GM06990 (cell line): ENCODE measurements around the gene MBNL2.

Experiments
- DNase-seq: peaks from one replicate; pipeline ENCODE4 v3.0.0-alpha.2; 2011; ENCODE audit not compliant: insufficient read length; ENCODE audit errors: extremely low read depth
- H3K27me3 ChIP-seq: replicated peaks from 2 replicates; pipeline ENCODE4 v1.6.0; 2011; ENCODE audit warnings: low read length; ENCODE audit not compliant: control insufficient read depth, insufficient read depth
- H3K36me3 ChIP-seq: 2 replicates; pipeline ENCODE4 v1.5.1; 2011; ENCODE audit warnings: low read length; ENCODE audit not compliant: control insufficient read depth, insufficient read depth
- H3K4me3 ChIP-seq: replicated peaks from 2 replicates; pipeline ENCODE4 v1.5.1; 2011; ENCODE audit warnings: low read depth, mild to moderate bottlenecking, control low read depth, low read length
- TF ChIP-seq, protein P1 (sequence below): IDR thresholded peaks from 2 replicates; pipeline ENCODE4 v1.5.1; 2011; ENCODE audit warnings: low read length, control low read depth, mild to moderate bottlenecking, inconsistent platforms; ENCODE audit not compliant: insufficient read depth, poor library complexity, severe bottlenecking

MBNL2 gene

DNA sequence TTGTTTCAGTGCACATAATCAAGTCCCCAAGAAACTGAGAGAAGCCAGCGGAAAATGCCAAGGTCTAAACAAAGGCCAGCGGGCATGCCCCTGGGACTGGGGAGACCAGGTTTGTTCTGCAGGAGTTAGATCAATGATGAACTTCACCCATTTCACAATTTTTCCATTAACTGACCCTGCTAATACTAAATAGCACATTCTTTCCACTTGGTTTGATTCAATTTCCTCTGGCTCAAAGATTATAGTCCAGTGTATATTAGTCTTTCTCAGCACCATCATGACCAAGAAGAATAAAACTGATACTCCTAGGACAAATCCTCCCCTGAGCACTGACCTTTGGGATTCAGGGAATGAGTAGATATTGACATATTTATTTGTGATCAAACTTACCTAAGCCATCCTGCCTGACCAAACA lies 66.4 kb downstream of the MBNL2 start:
- no peak for DNase-seq
- H3K27me3 ChIP-seq, result no peaks in the 10 kb centered on the region
- H3K36me3 ChIP-seq, result no peaks in the 10 kb centered on the region
- no peak overlapping the region for H3K4me3 ChIP-seq
- TF ChIP-seq, protein P1, sequence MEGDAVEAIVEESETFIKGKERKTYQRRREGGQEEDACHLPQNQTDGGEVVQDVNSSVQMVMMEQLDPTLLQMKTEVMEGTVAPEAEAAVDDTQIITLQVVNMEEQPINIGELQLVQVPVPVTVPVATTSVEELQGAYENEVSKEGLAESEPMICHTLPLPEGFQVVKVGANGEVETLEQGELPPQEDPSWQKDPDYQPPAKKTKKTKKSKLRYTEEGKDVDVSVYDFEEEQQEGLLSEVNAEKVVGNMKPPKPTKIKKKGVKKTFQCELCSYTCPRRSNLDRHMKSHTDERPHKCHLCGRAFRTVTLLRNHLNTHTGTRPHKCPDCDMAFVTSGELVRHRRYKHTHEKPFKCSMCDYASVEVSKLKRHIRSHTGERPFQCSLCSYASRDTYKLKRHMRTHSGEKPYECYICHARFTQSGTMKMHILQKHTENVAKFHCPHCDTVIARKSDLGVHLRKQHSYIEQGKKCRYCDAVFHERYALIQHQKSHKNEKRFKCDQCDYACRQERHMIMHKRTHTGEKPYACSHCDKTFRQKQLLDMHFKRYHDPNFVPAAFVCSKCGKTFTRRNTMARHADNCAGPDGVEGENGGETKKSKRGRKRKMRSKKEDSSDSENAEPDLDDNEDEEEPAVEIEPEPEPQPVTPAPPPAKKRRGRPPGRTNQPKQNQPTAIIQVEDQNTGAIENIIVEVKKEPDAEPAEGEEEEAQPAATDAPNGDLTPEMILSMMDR, result no peak

DNA sequence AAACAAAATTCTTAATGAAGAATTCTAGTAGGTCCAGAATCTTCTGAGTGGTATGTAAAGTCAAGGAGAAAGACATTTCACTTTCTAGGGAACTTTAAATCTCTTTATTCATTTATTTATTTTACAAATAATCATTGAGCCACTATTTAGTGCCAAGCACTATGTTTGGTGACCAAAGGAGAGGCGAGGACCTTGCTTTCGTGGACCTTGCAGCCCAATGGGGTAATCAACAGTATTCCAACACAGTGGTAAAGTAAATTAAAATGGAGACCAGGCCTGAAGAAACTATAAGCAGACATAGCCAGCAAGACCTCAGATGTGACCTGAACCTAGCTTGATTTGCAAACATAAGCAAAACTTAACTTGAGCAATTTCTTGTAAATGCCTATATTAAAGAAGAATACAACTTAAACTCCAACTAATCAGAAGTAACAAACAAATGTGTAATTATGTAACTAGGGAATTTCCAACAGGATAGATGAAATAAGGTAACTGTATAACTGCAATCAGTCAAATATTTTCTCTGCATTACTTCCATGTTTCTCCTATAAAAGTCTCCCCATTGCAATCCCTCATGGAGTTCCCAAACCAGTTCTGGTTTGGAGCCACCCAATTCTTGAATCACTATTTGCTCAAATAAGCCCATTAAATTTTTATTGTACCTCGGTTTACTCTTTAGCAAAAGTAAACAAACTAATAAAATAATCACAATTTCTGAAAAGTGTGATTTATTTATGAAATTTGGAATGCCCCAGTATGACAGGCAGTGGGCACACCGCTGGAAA lies 67.6 kb downstream of the MBNL2 start:
- Histone ChIP-seq H3K36me3 (no peaks in the 10 kb centered on the region), H3K4me3 (no peak overlapping the region), H3K27me3 (no peaks in the 10 kb centered on the region)
- TF ChIP-seq, protein P1, result no peak
- DNase-seq, result no peak

DNA sequence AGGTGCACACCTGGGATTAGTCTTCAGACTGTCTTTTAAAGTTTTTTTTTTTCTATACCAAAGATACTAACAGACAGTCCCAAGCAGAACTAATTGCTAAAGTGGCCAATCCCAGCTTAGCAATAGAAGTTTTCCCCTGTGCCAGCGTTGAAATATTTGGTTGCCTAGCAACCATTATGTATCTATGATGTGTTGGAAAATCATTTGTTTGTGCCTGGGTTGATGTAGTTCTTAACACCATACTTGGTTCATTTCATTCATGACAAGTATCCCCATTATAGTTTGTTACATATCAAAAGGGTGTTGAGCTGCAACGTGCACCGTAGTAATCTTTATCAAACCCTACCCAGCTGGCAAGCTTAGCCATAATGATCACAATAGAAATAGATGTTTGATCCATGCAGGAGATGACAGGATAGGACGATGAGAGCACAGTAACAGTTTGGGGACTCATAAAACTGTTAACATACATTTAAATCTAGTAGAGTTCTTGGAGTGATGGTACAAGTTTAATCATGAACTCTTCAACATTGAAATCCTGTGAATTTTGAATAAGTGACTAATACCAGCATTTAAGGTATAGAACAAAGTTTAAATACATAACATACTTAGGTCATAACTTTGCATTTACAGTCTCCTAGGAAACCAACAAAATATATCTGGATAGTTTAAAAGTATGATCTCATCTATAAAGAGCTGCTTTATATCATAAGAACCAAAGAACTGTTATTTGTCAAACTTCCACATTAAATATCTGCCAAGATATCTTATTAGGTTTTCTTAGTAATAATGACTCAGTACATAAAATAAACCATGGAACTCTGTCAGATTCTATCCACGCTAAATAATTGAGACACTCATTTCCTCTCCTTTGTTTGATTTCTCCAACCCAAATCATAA lies 73.4 kb downstream of the MBNL2 start:
- no peak overlapping the region for H3K4me3 ChIP-seq
- H3K36me3 ChIP-seq, result no peaks in the 10 kb centered on the region
- H3K27me3 ChIP-seq, result no peaks in the 10 kb centered on the region
- TF ChIP-seq, protein P1, result no peak
- no peak for DNase-seq

DNA sequence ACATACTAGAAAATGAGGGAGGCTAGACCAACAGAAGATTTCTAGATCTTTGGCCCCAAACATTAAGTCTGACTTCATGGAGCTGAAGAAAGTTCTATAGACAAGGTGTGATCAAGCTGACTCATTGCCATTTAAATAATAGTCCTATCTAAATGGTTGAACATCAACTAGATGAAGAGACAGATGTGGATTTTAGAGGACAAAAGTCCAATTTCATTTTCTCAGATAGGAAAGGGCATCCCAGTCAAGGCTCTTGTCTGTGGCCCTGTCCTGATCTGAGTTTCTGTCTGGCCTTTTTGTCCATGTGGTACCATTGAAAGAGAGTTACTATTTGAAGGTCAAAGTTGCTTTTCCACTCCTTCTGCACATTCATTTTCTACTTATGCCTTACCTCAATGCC lies 74.6 kb downstream of the MBNL2 start:
- H3K4me3 ChIP-seq, result no peak overlapping the region
- DNase-seq, result no peak
- H3K27me3 ChIP-seq, result no peaks in the 10 kb centered on the region
- TF ChIP-seq, protein P1, result no peak
- no peaks in the 10 kb centered on the region for H3K36me3 ChIP-seq

DNA sequence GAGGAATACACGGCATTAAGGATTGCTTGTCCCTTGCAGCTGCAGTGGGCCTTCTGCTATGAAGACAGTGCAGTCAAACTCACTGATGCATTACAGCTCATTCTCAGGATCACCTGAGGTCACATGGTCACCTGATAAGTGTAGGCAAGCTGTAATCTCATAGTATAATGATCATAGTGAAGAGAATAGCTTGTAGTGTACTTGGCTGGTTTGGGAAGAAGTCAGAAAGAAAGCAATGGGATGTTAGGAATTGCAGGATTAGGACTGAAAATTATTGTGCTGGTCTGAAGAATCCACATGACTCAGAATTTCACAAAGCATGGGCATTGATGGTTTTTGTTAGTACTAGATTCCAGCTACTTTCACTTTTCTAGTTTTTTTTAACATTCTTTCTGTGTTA lies 76.7 kb downstream of the MBNL2 start:
- no peak for DNase-seq
- TF ChIP-seq, protein P1, result no peak
- Histone ChIP-seq H3K27me3 (no peaks in the 10 kb centered on the region), H3K4me3 (no peak overlapping the region), H3K36me3 (no peaks in the 10 kb centered on the region)
